SH-SY5Y (cell line): ENCODE data around the gene MASP2.

ENCODE experiments used
- GATA2 ChIP-seq: IDR thresholded peaks from 2 replicates; pipeline ENCODE4 v1.6.1; 2011; ENCODE audit warnings: mild to moderate bottlenecking, low read depth, low read length
- GATA3 ChIP-seq: IDR thresholded peaks from 2 replicates; pipeline ENCODE4 v1.6.1; 2011; ENCODE audit warnings: low read depth, mild to moderate bottlenecking, low read length, moderate library complexity

Gene MASP2

DNA sequence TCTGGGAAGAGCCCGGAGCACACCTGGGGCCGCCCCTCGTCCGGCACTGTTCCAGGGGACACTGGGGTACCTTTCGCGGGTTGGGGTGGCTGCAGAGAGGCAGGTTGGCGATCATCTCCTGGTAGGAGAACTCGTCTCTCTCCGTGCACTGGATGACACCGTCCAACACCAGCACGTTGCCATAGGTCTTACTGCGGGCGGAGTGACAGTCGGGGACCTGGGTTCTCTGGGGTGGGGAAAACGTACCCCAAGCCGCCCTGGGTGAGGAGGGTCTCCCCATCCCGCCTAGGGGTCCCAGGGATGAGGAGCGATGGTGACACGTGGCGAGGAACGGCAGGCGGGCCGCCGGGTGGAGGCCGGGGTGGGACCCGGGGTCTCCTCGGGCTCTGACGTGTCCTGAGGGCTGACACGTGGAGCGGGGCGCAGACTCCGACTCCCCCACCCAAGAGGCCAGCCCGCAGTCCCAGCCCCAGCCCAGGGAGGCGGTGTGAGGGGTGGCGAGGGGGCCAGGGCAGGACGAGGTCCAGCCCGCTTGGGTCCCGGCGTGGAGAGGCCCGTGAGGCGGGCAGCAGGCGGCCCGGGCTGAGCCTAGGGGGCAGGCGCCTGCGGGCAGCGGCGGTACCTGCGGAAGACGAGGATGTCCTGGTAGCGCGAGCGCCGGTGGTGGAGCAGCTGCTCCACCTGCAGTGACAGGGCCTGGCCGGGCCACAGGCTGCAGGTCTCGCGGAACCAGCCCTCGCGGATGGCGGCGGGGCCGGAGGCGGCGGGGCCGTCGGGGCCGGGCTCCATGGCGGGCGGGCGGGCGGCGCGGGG is 12.3 kb upstream of the MASP2 start:
- TF ChIP-seq GATA2 = no peak
- TF ChIP-seq GATA3 = no peak

DNA sequence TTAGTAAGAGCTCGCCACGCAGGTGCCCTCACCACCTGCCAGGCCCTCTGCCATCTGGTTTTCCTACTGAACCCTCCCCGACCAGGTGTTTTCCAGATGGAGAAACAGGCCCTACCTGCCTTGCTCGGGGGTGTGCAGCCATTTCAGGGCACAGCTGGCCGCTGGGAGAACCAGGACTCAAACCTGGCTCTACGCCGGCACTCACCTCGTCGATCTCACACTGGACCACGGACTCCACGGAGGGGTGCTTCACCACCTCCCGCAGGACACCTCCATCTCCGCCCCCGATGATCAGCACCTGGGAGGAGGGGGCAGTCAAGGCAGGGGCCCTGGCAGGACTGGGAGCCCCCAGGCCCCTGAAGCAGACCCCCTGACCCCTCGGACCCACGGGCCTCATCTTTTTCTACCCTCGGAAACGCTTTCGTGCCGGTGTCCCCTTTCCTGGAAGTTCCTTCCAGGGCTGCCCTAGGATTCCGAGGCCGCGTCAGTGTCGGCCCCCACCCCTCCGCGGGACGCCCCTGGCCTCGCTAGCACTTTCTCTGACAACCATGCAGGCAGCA is 11.6 kb upstream of the MASP2 start:
- TF ChIP-seq GATA2 (no peak), GATA3 (no peak)

DNA sequence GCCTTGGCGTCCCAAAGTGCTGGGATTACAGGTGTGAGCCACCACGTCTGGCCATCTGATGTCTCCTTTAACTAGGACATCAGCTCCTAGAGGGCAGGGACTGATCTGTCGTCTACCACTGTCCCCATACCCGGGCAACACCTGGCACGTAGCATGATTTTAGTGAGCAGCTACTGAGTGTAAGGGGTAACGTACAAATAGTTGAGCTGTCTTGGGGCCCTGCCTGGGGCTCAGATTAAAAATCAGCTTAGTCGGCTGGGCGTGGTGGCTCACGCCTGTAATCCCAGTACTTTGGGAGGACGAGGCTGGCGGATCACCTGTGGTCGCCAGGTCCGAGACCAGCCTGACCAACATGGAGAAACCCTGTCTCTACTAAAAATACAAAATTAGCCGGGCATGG is 11.0 kb upstream of the MASP2 start:
- TF ChIP-seq GATA3 (no peak), GATA2 (no peak)

DNA sequence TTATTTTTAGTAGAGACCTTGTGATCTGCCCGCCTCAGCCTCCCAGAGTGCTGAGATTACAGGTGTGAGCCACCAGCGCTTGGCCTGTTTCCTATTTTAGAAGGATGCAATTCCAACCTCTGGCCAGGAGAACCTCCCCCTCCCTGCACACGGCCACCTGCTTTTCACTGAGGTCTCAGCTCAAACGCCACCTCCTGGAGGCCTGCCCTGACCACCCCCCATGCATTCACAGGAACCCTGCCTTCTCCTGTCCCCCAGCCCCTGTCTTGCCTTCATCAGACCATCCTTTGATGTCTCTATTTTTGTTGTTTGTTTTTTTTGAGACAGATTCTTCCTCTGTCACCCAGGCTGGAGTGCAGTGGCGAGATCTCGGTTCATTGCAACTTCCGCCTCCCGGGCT is 10.4 kb upstream of the MASP2 start:
- TF ChIP-seq GATA2 = no peak
- no peak for TF ChIP-seq GATA3

DNA sequence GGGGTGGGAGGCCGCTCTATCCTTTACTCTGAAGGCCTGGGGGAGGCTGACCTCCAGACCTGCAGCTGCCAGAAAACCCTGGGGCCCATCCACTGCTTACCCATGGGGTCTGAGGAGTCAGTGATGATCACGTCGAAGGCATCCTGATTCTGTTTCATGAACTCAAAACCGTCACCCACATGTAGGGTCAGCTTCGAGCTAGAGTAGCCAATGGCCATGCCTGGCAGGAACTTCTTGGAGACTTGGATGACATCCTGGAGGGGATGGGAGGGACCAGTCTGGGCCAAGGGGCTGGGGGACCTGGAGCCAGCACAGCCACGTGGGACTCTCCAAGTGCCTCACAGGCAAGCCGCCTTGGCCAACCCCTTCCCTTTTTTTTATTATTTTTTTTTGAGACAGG is 9.5 kb upstream of the MASP2 start:
- TF ChIP-seq GATA2 (no peak), GATA3 (no peak)

DNA sequence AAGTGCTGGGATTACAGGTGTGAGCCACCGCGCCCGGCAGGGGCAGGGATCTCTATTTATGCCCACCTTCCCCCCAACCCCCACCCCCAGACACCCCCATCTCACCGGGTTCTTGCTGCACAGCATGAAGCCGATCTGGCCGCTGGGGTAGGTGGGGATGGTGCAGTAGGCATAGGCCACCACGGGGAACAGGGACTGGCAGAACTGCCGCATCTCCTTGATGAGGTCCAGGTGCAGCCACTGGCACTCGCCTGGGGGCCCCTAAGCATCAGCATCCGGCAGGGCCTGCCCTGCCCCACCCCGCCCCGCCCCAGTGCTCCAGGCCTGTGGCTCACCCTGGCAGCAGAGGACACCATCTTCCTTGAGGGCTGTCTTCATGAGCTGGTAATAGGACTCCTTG is 8.6 kb upstream of the MASP2 start:
- TF ChIP-seq GATA3 (no peak), GATA2 (no peak)

DNA sequence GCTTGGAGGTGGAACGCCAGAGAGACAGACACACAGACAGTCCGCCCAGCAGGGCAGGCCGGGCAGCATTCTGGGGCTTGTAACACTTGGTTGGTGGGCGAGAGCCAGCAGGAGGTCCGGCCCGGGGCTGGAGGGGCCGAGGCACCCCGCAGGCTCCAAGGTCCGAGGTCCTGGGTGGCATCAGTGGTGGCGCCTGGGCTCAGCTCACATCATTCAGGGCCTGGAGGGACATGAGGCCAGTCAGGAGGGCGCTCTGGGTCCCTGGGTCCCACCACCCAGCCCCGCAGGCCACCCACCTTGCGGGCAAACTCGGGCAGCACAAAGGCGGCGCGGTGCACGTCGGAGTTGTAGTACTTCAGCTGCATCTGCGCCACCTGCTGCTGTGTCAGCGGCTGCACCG is 7.6 kb upstream of the MASP2 start:
- TF ChIP-seq GATA3 = no peak
- TF ChIP-seq GATA2 = no peak

DNA sequence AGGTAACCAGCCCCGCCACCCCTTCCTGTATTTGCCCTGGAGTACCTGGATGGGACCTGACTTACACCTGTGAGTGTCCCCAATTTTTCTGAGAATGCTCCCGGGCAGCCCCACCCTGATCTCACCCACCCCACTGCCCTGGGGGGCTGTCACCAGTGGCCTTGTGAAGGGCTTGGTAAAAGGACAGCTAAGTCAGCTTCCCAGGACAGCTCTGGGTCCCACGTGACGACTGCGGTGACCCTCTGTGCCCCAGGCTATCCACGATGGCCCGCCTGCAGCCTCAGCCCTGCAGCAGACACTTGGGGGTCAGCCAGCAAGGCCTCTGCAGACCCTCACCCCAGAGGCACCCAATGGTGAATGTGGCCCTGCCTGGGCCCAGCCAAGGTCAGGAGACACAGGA is 7.1 kb upstream of the MASP2 start:
- no peak for TF ChIP-seq GATA2
- TF ChIP-seq GATA3 = no peak

DNA sequence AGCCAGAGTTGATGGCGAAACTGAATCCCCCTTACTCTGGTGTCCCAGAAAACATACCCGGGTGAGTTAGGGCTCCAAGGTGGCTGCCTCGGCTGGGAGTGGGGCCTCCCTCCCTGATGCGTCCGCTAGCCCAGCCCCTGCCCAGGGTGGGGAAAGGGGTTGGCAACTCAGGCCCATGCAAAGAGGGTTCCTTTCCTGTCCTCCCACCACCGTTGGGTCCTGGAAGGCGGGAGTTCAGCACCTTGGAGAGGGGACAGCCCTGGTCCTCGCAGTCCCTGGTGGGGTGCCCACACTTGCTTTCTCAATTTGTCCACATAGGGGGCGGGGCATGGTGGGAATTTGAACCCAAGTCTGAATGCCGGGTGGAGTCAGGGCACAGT is 6.7 kb upstream of the MASP2 start:
- TF ChIP-seq GATA2 (no peak), GATA3 (no peak)

DNA sequence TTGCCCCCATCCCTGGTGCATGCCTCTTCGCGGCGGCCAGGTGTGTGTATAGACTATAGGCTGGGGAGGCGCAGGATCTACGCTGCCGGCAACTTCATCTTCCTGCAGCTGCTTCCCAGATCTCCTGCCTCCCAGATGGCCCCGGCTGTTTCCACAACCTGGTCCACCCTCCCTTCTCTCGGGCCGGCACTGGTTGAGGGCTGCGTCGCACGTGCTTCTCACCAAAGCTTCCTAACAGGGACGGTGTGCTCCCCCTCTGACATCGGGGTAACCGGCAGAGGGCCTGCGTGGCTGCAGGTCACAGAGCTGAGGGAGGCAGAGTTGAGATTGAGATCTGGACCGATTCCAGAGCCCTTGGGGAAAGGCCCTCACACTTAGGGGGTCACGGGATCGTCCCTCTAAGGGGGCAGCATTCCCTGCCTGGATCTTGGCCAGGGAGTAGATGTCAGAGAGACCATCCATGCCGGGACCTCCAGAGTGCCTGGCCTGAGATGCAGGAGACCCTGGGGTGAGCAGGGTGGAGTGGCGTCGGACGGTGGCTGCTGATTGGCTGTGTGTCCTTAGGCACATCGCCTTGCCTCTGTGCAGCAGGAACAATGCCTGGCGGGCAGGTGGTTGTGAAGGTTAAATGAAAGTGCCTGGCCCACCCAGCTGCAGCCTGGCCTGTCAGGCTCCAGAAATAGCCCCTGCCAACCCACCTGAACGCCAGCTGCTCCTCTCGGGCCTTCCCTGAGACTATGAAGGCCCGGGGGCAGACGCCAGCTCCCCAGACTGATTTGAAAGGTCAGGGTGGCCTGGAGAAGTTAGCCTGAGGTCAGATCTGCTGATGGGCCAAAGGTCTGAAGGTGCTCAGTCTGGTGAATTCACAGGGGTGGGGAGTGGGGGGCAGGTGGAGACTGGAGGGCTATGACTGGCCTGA is 6.1 kb upstream of the MASP2 start:
- TF ChIP-seq GATA2 (peak; percentile 53; the same call in 1 of the 2 replicates), GATA3 (no peak)

DNA sequence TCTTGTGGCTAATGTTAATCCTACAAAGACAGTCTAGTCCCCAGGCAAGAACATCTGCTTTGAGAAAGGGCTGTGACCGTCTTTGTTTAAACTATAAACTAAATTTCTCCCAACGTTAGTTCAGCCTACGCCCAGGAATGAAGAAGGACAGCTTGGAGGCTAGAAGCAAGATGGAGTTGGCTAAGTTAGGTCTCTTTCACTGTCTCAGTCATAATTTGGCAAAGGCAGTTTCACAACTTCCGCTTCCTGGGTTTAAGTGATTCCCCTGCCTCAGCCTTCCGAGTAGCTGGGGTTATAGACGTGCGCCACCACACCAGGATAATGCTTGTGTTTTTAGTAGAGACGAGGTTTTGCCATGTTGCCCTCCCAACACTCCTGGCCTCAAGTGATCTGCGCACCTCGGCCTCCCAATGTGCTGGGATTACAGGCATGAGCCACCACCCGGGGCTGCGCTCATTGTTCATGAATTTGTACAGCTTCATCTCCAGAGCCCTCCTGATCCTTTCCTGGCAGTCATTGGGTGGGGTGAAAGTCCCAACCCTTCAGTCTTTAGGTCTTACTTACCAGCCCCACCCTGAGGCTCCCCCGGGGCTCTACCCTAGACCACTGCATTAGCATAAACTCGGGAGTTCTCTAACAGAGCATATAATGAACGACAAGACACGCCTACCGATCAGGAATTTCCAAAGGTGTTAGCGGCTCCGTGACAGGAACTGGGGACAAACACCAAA is 4.9 kb upstream of the MASP2 start:
- no peak for TF ChIP-seq GATA2
- no peak for TF ChIP-seq GATA3

DNA sequence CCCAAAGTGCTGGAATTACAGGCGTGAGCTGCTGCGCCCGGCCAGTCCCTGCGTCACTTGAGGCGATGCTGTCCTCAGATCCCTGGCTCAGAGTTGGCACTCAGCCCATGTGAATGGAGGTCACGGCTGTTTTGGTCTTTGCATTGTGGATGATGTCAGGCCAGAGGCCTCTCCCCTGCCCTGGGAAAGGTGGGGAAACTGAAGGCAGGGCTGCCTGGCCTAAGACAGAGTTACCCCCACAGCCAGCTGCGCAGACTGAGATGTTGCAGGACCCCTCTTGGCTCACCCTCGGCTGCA is 821 bp downstream of the MASP2 start:
- no peak for TF ChIP-seq GATA3
- no peak for TF ChIP-seq GATA2

DNA sequence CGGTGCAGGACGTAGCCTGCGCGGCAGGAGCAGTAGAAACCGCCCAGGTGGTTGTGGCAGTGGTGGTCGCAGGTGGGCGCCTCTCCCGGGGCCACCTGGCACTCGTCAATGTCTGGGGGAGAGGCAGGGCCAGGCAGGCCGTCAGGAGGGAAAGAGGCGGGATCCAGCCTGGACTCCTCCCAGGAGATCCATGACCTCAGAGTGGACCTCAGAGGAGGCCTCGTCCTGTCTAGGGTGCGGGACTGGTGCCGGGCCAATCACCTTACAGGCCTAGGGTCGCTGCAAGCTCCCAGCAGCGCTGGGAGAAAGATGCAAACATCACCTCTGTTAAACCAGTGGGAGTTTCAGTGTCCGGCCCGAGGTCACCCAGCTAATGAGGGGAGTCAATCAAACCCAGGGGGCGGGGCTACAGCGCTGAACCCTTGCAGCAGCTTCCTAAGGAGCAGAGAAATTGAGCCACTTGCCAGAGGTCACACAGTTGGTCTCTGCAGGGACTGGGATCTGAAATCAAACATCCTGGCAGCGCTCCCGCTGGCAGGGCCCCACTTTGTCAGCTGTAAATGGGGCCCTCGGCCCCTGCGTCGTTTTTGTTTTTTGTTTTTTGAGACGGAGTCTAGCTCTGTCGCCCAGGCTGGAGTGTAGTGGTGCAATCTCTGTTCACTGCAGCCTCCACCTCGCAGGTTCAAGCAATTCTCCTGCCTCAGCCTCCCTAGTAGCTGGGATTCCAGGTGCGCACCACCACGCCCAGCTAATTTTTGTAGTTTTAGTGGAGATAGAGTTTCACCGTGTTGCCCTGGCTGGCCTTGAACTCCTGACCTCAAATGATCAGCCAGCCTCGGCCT is 1.4 kb downstream of the MASP2 start:
- TF ChIP-seq GATA2 = no peak
- no peak for TF ChIP-seq GATA3
